ENCODE results near the gene OR4N2.
A peak's percentile ranks its signal among the peaks of the same experiment; 100 is the strongest.
"Not testable (repeated sequence)": the region's sequence is repeated elsewhere in the genome, so short reads cannot be mapped to it uniquely, and the experiment has no call there.

The OR4N2 gene

GRCh38 chr14:19838433-19838832 is 34.9 kb downstream of the OR4N2 start:
- no peak for DNase-seq

GRCh38 chr14:19851365-19851764 is 47.8 kb downstream of the OR4N2 start:
- no peak for DNase-seq

- not testable (repeated sequence) for DNase-seq
Observed at GRCh38 chr14:19866061-19866669, 62.6 kb downstream of the OR4N2 start.

- DNase-seq, result no peak
Observed at GRCh38 chr14:19873178-19873577, 69.6 kb downstream of the OR4N2 start.

- no peak for DNase-seq
Observed at GRCh38 chr14:19874842-19875241, 71.3 kb downstream of the OR4N2 start, which contains the start of gene OR4K2. Gene OR4K2, plus strand, starts transcription at chr14:19875142. Its CDS starts 1,126 bp downstream, at chr14:19876268.

- peak; percentile 0 for DNase-seq
Observed at GRCh38 chr14:19878029-19878642, 74.6 kb downstream of the OR4N2 start.

All from NCI-H526 treated with DMSO at 0.1 percent for 48 hours (cell line).